GM12892 (cell line): ENCODE results near the gene CD68.

Source experiments
- POLR2A ChIP-seq: IDR thresholded peaks from 2 replicates; pipeline ENCODE4 v1.6.1; 2011; ENCODE audit warnings: low read depth, low read length, control low read depth
- POLR2AphosphoS5 ChIP-seq: IDR thresholded peaks from 2 replicates; pipeline ENCODE4 v1.6.1; 2011; ENCODE audit warnings: low read depth, low read length, control low read depth
- TAF1 ChIP-seq: IDR thresholded peaks from 2 replicates; pipeline ENCODE4 v1.6.1; 2011; ENCODE audit warnings: low read depth, mild to moderate bottlenecking, control low read depth, low read length, borderline replicate concordance

DNA sequence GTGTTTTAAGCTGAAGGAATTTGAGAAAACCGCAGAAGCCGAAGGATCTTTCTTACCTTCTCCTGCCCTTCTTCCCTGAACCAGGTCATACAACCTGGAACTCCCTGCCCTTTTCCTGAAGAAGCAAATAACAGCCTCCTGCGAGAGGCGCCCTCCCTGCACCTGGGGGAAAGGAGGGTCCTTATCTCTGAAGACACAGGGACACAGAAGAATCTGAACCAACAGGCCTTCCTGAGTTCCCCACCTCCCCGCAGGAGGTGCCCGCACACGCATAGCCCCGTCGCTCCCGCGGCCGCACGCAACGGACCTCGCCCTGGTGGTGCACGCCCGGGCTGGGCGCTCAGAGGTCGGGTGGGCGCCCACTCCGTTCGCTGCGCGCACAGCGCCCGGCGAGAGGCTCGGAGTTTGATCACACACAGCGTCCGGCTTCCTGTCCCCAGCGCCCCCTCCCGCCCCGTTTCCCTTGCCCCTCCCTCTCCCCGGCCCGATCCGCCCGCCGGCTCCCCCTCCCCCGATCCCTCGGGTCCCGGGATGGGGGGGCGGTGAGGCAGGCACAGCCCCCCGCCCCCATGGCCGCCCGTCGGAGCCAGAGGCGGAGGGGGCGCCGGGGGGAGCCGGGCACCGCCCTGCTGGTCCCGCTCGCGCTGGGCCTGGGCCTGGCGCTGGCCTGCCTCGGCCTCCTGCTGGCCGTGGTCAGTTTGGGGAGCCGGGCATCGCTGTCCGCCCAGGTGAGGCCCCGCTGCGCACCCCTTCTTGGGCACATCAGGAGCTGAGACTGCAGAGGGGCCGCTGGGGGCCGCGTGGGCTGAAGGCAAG lies 30.6 kb upstream of the CD68 start, which contains the start of gene TNFSF12:
- TF ChIP-seq POLR2A (no peak; the same call in 1 of the 2 replicates), POLR2AphosphoS5 (no peak), TAF1 (no peak)
